MM.1S (cell line): ENCODE results near the gene FYTTD1.
"Not testable (repeated sequence)": the region's sequence is repeated elsewhere in the genome, so short reads cannot be mapped to it uniquely, and the experiment has no call there.

ENCODE experiments used
- DNase-seq: peaks from one replicate; pipeline ENCODE4 v3.0.0-alpha.2; 2015
- H2AFZ ChIP-seq: fragments of 300-600 bp; sonication (generic); 2 replicates; pipeline ENCODE4 v1.6.0; 2016; ENCODE audit warnings: antibody characterized with exemption, low read length
- H3F3A ChIP-seq: fragments of 300-600 bp; sonication (generic); 2 replicates; pipeline ENCODE4 v1.6.1; 2016; ENCODE audit warnings: mild to moderate bottlenecking, antibody characterized with exemption, low read length, moderate library complexity, mixed read lengths; ENCODE audit not compliant: insufficient read depth
- H3K27ac ChIP-seq: fragments of 300-600 bp; sonication (generic); 2 replicates; pipeline ENCODE4 v1.5.1; 2016; ENCODE audit warnings: mild to moderate bottlenecking, low read length
- H3K27me3 ChIP-seq: fragments of 300-600 bp; sonication (generic); replicated peaks from 2 replicates; pipeline ENCODE4 v1.6.0; 2016; ENCODE audit warnings: low read length; ENCODE audit not compliant: insufficient read depth
- H3K36me3 ChIP-seq: fragments of 300-600 bp; sonication (generic); replicated peaks from 2 replicates; pipeline ENCODE4 v1.6.1; 2016; ENCODE audit warnings: mild to moderate bottlenecking, low read length, mixed read lengths; ENCODE audit not compliant: insufficient read depth
- H3K4me1 ChIP-seq: fragments of 300-600 bp; sonication (generic); 2 replicates; pipeline ENCODE4 v1.6.1; 2016; ENCODE audit warnings: low read length, mixed read lengths
- H3K4me2 ChIP-seq: fragments of 300-600 bp; sonication (generic); 2 replicates; pipeline ENCODE4 v1.6.0; 2016; ENCODE audit warnings: low read depth, low read length
- H3K4me3 ChIP-seq: fragments of 300-600 bp; sonication (generic); 2 replicates; pipeline ENCODE4 v1.5.1; 2016; ENCODE audit warnings: low read length, mixed read lengths
- H3K79me2 ChIP-seq: fragments of 300-600 bp; sonication (generic); 2 replicates; pipeline ENCODE4 v1.6.1; 2016; ENCODE audit warnings: mixed run types, low read length, mixed read lengths
- H3K9ac ChIP-seq: fragments of 300-600 bp; sonication (generic); 2 replicates; pipeline ENCODE4 v1.6.1; 2016; ENCODE audit warnings: low read length, mixed read lengths
- H3K9me2 ChIP-seq: fragments of 300-600 bp; sonication (generic); replicated peaks from 2 replicates; pipeline ENCODE4 v1.6.1; 2016; ENCODE audit warnings: mild to moderate bottlenecking, low read length, mixed read lengths; ENCODE audit not compliant: insufficient read depth
- H3K9me3 ChIP-seq: fragments of 300-600 bp; sonication (generic); replicated peaks from 2 replicates; pipeline ENCODE4 v1.6.1; 2016; ENCODE audit warnings: mild to moderate bottlenecking, low read length, mixed read lengths; ENCODE audit not compliant: insufficient read depth
- H4K20me1 ChIP-seq: fragments of 300-600 bp; sonication (generic); 2 replicates; pipeline ENCODE4 v1.6.1; 2016; ENCODE audit warnings: mild to moderate bottlenecking, low read length, moderate library complexity, mixed read lengths; ENCODE audit not compliant: insufficient read depth
- EZH2 ChIP-seq: fragments of 300-600 bp; sonication (generic); optimal IDR thresholded peaks from 2 replicates; pipeline ENCODE3; 2017; ENCODE audit warnings: low read depth, mild to moderate bottlenecking, antibody characterized with exemption, low read length, mixed read lengths
- EZH2phosphoT487 ChIP-seq: fragments of 300-600 bp; sonication (generic); IDR thresholded peaks from 2 replicates; pipeline ENCODE4 v1.6.1; 2018; ENCODE audit warnings: antibody characterized with exemption, low read length
- TF ChIP-seq, protein P1 (sequence below): fragments of 300-600 bp; sonication (generic); IDR thresholded peaks from 2 replicates; pipeline ENCODE4 v1.5.1; 2016; ENCODE audit warnings: antibody characterized with exemption, low read length, mixed read lengths

FYTTD1 gene

DNA sequence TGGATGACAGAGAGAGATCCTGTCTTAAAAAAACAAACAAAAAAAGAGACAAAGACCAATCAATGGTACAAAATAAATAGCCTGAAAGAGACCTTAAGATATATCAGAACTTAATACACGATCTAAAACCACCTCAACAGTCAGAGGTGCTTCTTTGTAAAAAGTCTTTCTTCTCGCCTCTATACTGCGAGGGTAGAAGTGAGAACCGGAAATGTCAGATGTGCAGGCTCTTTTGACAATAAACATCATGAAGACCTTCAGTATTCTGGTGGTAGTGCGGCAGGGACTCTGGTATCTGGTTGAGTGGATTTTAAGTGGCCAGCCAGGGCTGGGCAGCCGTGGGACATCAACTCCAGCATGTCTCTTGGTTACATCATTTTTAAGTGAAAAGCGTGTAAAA is 43.0 kb upstream of the FYTTD1 start:
- peaks cover 8% of the 10 kb centered on the region for H3K36me3 ChIP-seq
- H3K4me2 ChIP-seq = no peak overlapping the region
- H4K20me1 ChIP-seq = no peaks in the 10 kb centered on the region
- H3K27me3 ChIP-seq = no peaks in the 10 kb centered on the region
- H3K27ac ChIP-seq = no peak overlapping the region
- peaks cover 7% of the 10 kb centered on the region for H3F3A ChIP-seq
- H3K9ac ChIP-seq = no peak overlapping the region
- TF ChIP-seq EZH2 = no peak
- TF ChIP-seq, protein P1, sequence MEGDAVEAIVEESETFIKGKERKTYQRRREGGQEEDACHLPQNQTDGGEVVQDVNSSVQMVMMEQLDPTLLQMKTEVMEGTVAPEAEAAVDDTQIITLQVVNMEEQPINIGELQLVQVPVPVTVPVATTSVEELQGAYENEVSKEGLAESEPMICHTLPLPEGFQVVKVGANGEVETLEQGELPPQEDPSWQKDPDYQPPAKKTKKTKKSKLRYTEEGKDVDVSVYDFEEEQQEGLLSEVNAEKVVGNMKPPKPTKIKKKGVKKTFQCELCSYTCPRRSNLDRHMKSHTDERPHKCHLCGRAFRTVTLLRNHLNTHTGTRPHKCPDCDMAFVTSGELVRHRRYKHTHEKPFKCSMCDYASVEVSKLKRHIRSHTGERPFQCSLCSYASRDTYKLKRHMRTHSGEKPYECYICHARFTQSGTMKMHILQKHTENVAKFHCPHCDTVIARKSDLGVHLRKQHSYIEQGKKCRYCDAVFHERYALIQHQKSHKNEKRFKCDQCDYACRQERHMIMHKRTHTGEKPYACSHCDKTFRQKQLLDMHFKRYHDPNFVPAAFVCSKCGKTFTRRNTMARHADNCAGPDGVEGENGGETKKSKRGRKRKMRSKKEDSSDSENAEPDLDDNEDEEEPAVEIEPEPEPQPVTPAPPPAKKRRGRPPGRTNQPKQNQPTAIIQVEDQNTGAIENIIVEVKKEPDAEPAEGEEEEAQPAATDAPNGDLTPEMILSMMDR = no peak
- TF ChIP-seq EZH2phosphoT487 = no peak
- H3K9me3 ChIP-seq = no peaks in the 10 kb centered on the region
- H3K4me1 ChIP-seq = peaks cover 9% of the 10 kb centered on the region
- H3K9me2 ChIP-seq = no peaks in the 10 kb centered on the region
- H2AFZ ChIP-seq = no peak overlapping the region
- peaks cover 62% of the 10 kb centered on the region for H3K79me2 ChIP-seq
- no peak overlapping the region for H3K4me3 ChIP-seq
- no peak for DNase-seq

DNA sequence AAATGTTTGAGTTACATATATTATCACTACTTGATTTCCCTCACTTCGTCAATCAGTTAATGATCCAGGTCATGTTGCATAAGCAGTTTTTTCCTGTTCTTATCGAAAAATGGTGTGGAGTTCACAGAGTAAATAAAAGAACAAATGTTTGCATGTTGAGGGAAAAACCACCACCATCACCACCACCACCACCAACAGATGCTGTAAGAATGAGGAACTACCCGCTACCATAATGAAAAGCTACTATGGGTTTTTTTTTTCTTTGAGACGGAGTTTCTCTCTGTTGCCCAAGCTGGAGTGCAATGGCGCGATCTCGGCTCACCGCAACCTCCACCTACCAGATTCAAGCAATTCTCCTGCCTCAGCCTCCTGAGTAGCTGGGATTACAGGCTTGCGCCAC is 40.5 kb upstream of the FYTTD1 start:
- no peak overlapping the region for H3K4me3 ChIP-seq
- peaks cover 8% of the 10 kb centered on the region for H3K36me3 ChIP-seq
- H3K9me2 ChIP-seq = no peaks in the 10 kb centered on the region
- H4K20me1 ChIP-seq = no peaks in the 10 kb centered on the region
- H3K9me3 ChIP-seq = no peaks in the 10 kb centered on the region
- H3K4me2 ChIP-seq = no peak overlapping the region
- TF ChIP-seq, protein P1 = no peak
- H3K9ac ChIP-seq = no peak overlapping the region
- no peak overlapping the region for H2AFZ ChIP-seq
- H3K27me3 ChIP-seq = no peaks in the 10 kb centered on the region
- H3K79me2 ChIP-seq = peaks cover 67% of the 10 kb centered on the region
- H3K27ac ChIP-seq = no peak overlapping the region
- DNase-seq = no peak
- peaks cover 29% of the 10 kb centered on the region for H3F3A ChIP-seq
- H3K4me1 ChIP-seq = peaks cover 26% of the 10 kb centered on the region

DNA sequence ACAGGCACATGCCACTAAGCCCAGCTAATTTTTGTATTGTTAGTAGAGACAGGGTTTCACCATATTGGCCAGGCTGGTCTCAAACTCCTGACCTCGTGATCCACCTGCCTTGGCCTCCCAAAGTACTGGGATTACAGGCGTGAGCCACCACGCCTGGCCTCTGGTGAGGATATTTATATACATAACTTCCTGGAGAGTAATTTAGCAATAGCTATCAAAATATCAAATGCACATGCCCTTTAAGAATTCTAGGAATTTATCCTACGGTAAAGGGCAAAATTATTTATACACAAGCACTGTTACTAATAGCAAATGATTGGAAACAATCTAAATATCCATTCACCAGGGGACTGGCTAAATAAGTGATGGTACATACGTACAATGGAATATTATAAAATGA is 38.7 kb upstream of the FYTTD1 start:
- not testable (repeated sequence) for H3K9me3 ChIP-seq, H3K9ac ChIP-seq, H3K4me3 ChIP-seq, H4K20me1 ChIP-seq, H3K36me3 ChIP-seq, H3K9me2 ChIP-seq, DNase-seq, H2AFZ ChIP-seq, H3K27me3 ChIP-seq
- H3K4me1 ChIP-seq = peaks cover 33% of the 10 kb centered on the region
- peaks cover 40% of the 10 kb centered on the region for H3F3A ChIP-seq
- peak overlapping the region; percentile 94; the same call in 1 of the 2 replicates for H3K27ac ChIP-seq
- peaks cover 70% of the 10 kb centered on the region for H3K79me2 ChIP-seq
- H3K4me2 ChIP-seq = peak overlapping the region; percentile 75; the same call in 1 of the 2 replicates

DNA sequence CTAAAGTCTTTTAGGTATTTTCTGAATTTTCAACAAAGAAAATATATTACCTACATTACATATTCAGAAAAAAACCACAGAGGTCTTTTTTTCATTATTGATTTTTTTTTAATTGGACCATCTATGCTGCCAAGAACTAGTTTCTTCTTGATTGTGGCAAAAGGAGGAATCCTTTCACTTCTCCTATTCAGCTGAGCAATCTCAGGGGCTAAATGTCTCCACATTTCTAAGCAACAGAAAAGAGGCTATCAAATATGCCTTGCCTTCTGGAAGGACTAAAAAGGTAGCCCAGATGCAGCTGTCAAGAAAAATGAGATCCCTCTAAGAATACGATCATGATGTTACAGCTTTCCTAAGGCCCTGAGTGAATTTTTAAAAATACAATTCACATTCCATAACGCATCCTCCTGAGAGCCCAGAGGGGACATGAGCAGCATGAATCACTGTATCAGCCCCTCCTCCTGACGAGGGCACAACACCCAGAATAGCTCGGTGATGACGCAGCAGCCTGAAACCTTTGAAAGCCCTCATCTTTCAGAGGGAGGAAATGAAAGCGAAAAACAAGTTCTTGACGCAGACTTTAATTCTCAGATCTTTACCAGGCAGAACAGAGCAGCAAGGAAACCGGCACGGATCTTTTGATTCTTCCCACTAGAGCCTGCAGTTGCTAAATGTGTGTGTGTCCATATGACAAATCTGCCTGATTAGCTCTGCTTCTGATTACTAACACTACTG is 37.5 kb upstream of the FYTTD1 start:
- no peaks in the 10 kb centered on the region for H3K27me3 ChIP-seq
- peak overlapping the region; percentile 96 for H3K4me2 ChIP-seq
- H3K9me3 ChIP-seq = no peaks in the 10 kb centered on the region
- H3K4me1 ChIP-seq = peaks cover 33% of the 10 kb centered on the region
- no peaks in the 10 kb centered on the region for H4K20me1 ChIP-seq
- no peaks in the 10 kb centered on the region for H3K9me2 ChIP-seq
- H3K36me3 ChIP-seq = no peaks in the 10 kb centered on the region
- peaks cover 43% of the 10 kb centered on the region for H3F3A ChIP-seq
- peak overlapping the region; percentile 94 for H3K27ac ChIP-seq
- DNase-seq = peak; percentile 99
- H3K9ac ChIP-seq = peak overlapping the region; percentile 76
- no peak for TF ChIP-seq EZH2
- TF ChIP-seq, protein P1 = no peak
- no peak for TF ChIP-seq EZH2phosphoT487
- no peak overlapping the region for H2AFZ ChIP-seq
- H3K79me2 ChIP-seq = peaks cover 69% of the 10 kb centered on the region
- H3K4me3 ChIP-seq = peak overlapping the region; percentile 42
